HG03575 (cell line): ENCODE data around the gene UIMC1.

Experiments
- ATAC-seq: cut with Tn5 transposase; IDR thresholded peaks from one replicate; pipeline ENCODE4 v1.9.1; 2021; ENCODE audit not compliant: unreplicated experiment, insufficient number of reproducible peaks, low FRiP score; ENCODE audit errors: extremely low read depth

Gene UIMC1

DNA sequence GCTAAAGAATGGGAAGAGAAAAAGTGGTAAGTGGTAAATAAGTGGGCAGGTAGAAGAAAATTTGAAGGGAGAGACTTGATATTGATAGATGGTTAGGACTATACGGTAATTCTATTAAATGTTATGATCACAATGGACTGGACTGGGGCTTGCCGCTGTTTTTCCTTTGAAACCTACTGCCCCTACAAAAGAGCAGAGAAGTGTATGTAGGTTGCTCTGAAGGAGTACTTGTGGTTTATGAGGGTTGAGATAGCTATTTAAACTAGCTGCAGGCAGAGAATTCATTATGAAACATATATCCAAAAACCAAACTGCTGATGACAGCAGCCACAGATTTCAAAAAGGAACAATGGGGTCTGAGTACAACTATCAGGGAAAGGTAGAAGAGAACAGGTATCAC lies 90.7 kb downstream of the UIMC1 start:
- ATAC-seq, result no peak

DNA sequence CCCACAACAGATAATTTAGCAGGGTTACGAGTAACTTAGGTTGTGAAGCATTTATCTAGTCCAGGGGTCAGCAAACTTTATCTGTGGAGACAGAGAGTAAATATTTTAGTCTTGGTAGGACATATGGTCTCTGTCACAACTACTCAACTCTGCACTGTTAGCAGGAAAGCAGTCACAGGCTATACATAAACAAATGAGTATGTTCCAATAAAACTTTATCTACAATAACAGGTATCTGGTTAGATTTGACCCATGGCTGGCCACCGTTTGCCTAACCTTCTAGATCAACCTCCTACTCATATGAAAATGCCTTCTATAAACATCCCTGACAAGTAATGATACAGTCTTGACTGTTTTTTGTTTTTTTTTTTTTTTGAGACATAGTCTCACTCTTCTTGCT lies 94.5 kb downstream of the UIMC1 start:
- ATAC-seq, result no peak

DNA sequence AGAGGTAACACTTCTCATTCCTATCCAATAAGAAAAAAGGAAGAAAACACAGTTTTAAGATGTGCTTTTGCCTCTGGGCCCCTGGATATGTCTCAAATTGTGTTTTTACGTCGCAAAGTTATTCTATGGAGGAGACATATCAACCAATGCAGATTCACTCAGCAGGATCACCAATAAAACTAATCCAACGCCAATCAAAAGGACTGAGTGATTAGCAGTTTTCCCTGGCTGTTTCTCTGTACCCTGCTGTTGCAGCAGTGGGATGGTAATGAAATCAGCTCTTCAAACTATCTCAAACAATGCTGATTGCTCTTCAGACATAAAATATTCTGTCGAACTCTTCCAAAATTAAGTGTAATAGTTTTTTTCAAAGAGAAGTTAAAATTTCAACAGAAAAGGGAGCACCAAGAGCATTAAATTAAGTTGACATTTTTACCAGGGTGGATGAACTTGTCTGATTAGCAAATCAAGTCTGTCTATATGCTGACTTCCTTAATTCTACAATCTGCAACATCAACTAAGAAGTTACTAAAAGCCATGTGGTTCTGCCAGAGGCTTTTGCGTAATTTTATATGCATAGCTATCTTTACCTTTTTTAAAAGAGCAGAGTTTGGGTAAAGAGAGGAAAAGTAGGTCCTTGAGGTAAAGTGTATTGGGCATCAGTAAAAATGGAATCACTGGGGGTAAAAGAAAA lies 97.8 kb downstream of the UIMC1 start:
- ATAC-seq, result no peak

GRCh38 chr5:176906796-176907195 lies 99.8 kb downstream of the UIMC1 start:
- ATAC-seq, result no peak

GRCh38 chr5:176906126-176906525 lies 100.5 kb downstream of the UIMC1 start:
- no peak for ATAC-seq

DNA sequence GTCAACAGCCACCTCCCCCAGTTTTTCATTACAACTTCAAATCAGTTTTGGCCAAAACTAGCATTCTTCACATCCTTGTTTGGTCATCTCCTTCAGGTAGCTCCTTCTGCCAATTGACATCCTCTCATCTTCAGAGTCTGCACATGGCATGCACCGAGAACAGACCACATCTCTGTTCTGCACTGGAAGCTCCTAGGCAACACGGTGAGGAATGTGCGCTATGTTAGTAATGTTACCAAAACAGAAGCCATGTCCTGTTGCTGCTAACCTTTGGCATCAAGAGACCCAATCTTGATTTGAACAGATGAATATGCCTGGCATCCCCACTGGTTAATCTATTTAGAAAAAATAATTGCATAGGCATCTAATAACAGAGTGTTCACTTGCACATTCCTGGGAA lies 102.3 kb downstream of the UIMC1 start:
- ATAC-seq, result no peak

DNA sequence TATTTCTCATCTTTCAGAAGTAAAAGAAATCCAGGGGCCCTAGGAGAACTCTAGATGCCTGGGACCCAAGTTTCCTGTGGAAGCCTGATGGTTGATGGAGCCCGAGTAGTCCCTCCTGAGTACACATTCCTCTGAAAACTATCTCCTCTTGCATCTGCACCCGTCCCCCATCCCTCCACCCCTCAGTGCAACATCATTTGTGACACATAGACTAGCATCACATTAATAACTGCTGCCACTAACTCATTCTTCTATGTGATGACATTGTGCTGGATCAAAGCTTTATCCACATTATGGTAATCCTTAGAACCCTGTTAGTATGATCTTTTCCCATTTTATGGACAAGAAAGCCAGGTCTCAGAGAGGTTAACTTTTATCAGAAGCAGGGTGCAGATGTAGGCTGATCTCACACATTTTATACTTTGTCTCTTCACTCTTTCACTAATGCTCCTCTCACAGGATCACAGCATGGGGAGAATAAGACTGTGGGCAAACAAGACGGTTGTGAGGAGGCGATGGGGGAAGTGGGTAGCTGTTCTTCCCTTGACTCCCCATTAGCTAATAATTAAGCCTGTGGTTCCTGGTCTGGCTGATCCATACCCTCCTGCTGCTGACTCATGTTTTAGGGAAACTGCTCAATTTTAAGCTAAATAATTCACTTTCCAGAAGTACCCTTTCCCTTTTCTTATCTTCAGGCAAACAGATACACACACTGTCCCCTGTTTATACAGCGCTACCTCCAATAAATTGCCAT lies 103.5 kb downstream of the UIMC1 start:
- ATAC-seq, result no peak

- no peak for ATAC-seq
These were observed 104.3 kb downstream of the UIMC1 start for GRCh38 chr5:176902102-176902814.

DNA sequence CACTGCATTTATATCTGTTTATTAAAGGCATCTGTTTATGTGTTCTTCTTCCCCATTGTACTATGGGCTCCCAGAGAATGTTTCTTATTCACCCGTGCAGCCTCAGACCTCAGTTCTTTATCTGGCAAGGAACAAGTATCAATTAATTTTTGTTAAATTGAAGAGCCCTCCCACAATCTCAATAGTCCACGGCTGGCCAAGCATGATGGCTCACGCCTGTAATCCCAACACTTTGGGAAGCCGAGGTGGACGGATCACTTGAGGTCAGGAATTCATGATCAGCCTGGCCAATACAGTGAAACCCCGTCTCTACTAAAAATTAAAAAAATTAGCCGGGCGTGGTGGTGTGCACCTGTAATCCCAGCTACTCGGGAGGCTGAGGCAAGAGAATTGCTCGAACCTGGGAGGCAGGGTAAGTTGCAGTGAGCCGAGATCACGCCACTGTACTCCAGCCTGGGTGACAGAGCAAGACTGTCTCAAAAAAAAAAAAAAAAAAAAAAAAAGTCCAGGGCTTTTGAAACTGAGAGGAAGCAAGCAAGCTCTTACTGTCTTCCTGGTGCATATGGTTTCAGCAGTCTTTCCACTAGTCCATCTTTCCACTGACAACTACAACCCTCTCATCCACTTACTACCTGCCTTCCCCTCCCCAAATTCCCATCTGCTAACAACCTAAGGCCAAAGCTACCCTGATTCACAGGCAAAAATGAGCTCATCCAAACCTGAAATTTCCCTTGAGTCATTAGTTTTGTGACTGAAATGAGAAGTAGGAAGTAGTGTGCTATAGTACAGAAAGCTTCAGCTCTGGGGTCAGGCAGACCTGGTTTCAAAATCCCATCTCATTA lies 105.1 kb downstream of the UIMC1 start:
- ATAC-seq, result no peak

DNA sequence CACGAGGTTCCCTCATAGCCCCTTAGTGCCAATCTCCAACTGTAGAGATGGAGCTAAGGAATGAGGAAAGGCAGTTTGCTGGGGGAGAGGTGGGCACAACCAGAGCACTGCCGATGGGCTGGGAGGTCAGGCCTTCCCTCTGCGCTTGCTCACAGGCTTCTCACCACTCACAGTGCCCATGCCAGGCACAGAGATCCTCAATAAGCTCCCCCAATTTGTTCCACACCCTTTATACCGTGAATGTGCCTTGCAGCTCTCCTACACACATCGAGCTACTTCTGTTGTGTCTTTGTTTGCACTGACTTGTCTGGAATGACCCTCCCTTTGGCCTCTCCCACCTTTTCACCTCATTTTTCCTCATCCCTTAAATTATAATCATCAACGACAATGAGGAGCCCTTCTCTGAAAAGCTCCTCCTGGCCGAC lies 105.8 kb downstream of the UIMC1 start:
- ATAC-seq, result no peak

DNA sequence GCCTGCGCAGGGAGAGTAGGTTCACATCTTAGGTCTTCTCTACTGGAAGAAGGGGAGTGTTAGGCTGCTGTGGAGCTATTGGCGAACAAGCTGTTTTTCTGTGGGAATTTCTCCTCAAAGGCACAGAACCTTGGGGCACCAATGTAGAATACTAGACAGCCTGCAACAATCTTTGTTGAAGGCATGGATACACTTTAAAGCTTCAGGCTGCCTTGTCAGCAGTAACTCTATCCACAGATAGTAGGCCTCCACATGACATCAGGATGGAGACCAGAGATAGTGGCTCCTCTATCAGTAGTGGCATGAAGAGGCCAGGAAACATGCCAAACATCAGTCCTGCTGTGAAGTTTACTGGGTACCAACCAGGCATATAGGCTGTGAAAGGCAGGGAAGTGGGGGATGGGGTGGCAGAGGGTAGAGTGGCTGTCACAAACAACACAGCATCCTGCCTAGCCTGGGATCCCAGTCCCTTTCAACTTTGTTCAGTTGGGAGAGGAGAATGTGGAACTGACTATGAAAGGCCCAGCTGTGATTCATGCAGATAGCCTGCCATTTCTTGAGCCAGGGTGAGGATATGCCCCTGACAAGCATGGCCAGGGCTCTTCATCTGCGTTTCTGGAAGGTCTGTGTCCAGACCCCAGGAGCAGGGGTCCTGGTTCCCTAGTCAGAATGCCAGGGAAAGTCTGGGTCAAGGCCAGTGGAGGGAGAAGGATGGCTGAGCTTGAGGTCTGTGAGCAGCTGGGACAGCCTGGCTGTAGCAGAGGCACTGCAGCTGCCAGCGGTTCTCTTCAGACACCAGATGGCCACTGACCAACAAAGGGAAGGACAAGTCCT lies 106.4 kb downstream of the UIMC1 start:
- ATAC-seq, result no peak

GRCh38 chr5:176899296-176899891 lies 107.2 kb downstream of the UIMC1 start, which contains the start of gene HK3:
TSS of gene HK3 (minus strand) at chr5:176899346. CDS start at chr5:176896159, 3,187 bp downstream.
- ATAC-seq, result no peak

DNA sequence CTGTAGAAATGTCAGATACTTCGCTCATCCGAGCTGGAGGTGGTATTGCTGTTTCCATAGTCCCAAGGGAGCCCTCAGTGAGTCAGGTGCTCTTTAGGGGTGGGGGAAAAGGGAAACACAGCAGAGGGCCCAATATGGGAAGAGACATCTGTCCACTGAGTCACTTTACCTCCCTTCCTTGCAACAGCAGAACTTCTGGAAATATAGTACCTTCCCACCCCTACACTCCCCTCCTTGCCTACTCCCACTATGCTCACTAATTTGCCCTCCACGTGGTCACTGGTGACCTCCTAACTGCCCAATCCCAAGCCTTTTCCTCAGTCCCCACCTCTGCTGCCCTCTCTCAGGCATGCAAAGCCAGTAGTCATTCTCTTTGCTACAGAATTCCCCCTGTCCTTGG lies 109.3 kb downstream of the UIMC1 start:
- ATAC-seq, result no peak

DNA sequence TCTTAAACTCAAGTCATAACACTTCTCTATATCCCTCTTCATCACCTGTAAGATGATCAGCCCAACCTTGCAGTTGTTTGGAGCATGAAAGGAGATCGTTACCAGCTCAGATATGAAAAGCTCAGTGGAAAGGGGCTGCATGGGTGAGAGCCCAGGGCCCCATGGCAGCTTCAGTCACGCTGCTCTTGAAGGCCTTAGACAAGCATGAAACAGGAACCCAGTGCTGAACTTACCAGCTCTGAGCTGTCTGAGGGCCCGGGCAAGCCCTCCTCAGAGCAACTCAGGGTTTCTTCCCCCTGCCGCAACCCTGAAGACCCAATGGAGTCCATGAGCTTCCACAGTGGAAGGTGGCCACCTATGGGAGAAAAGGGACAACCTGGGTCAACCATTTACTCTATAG lies 110.7 kb downstream of the UIMC1 start:
- no peak for ATAC-seq

DNA sequence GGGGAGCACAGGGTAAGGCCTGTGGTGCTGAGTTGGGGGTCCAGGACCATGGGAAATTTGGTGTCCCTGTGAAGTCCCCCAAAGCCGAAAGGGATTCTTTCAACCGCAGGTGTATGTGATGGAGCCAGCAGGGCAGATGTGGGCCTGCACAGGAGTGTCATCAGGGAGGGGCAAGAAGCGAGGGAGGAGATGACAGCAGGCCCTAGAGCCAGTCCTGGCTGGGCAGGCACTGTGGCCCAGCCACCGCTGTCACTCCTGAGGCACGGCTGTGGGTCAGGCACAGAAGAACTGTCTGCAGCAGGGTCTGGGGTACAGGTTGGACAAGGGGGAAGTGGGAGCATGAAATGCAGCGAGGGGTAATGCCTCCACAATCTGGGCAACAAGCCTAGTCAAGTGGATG lies 112.3 kb downstream of the UIMC1 start:
- no peak for ATAC-seq

- no peak for ATAC-seq
These were observed 113.9 kb downstream of the UIMC1 start for GRCh38 chr5:176892663-176893062.

DNA sequence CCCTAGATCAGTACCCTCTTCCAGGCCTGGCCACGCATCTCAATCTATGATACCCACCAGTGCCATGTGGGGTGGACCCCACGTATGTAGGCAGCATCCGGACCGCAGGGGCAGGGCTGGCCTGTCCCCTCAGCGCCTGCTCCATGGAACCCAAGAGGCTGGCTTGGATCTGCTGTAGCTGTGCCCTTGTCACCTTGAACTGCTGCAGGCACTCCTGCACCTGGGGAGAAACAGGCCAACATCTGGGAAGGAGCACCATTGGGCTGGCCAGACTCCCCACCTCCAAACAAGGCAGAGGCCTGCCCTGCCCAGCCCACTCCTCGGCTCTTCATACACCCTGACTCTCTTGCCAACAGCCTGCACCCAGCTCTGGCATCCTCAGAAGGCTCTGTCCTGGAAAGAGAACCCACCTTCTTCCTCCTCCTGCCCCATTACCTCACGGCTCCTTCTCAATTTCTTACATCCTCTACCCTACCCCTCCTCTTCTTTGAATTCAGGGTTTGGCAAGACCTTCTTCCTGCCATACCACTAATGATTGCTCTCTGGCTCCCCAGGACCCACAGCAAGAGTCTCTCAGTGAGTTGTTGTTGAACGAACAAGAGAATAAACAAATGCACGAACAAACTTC lies 115.1 kb downstream of the UIMC1 start:
- ATAC-seq, result no peak
